ENCODE data around the gene MSS51.

Gene MSS51

DNA sequence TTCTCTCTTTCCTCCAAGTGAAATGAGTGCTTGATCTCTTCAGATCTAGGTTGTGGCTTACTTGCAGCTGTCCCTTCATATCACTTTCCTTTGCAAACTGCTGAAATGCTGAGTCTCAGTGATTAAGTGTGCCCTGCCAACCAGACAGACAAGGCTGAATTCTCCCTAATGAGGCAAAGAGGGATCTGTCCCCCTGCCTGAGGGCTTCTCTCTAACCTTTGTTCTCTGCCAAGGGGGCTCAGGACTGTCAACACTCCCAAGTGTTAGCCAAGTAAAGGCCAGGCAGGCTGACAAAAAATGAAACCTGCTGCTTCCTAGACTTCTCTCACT, at the start of gene MSS51:
TSS of gene MSS51 (minus strand) at position 24 of the 330 bp plus-strand sequence. CDS start 5,277 bp downstream, outside the sequence.
- DNase-seq (ENCODE audit: low read depth in 2 of 3, low spot score in 2 of 3) = no peak

DNA sequence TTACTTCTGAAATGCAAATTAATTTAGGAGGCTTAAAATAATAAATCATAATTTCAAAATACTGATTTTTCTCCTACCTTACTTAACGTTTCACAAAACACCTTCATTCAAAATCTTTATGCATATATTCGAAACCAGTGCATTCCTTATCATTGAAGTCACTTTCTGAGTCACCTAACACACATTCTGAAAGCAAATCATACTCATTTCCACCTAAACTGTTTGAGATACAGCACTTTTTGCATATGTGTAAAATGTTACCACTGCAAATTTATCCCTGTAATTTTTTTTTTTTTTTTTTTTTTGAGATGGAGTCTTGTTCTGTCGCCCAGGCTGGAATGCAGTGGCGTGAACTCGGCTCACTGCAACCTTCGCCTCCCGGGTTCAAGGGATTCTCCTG, 46.8 kb upstream of the MSS51 start:
- DNase-seq (ENCODE audit: low read depth in 2 of 3, low spot score in 2 of 3) = no peak

DNA sequence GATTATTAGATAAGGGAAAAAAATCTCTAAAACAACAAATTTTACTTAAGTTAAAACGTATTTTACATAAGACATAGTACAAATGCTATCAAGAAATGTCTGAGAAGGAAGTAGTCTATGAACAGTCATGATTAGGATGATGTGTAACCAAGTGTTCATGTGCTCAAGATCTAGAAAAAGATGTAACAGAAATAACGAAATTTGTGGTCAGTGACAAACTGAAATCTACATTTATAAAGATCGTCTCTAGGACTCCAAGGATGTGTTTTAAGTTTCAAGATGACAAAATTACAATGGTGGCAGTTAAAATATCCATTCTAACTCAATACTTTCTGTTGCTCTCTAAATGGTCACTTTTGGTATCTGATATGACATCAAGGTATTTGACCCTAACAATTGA, 45.3 kb upstream of the MSS51 start:
- no peak for DNase-seq (ENCODE audit: low read depth in 2 of 3, low spot score in 2 of 3)

DNA sequence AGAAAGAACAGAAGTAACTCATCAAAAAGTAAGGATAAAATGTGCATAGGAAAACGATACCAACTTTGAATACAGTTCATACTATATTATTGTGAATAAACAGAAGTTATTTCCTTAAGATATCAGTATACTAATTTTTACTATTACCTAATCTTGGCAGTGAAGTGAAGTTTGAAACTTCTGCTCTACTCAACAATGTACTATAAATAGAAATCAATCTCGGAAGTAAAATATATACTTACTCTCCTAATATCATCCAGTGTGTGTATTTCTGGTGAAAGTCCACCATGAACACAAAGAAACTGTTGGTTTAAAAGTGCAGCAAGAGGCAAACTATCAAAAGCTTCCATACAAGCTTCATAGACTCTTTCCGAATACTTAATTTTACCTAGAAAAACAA, 37.9 kb upstream of the MSS51 start:
- no peak for DNase-seq (ENCODE audit: low read depth in 2 of 3, low spot score in 2 of 3)

DNA sequence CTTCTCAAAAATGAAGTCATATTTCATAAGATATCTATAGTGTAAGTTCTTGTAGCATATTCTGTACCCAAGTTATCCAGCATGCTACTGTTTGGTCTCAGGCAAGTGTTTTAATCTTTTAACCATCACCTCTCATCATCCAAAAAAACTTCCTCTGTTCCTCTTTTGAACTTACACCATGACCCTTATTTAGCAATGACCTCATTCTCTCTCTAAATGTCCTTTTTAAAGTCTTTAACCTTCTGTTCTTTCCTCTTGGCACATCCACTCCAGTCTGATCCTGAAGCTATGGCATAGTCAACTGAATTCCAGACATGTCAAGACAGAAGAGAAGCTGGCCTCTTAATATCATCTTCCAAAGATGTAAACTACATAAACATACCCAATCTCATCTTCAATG, 36.2 kb upstream of the MSS51 start:
- DNase-seq (ENCODE audit: low read depth in 2 of 3, low spot score in 2 of 3) = no peak

DNA sequence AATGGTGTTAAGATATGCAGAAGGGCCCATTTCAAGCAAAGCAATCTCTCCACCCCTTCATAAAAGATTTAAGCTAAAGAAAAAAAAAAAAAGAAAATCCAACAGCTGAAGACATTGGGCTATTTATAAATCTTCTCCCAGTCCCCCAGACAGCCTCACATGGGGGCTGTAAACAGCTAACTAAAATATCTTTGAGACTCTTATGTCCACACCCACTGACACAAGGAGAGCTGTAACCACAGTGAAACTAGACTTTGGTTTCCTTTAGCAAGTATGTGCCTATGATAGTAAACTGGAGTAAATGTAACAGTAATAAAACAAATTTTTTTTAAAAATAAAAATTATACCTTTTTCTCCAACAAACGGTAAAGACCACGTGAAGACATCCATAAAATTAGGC, 33.8 kb upstream of the MSS51 start:
- DNase-seq (ENCODE audit: low read depth in 2 of 3, low spot score in 2 of 3) = no peak

DNA sequence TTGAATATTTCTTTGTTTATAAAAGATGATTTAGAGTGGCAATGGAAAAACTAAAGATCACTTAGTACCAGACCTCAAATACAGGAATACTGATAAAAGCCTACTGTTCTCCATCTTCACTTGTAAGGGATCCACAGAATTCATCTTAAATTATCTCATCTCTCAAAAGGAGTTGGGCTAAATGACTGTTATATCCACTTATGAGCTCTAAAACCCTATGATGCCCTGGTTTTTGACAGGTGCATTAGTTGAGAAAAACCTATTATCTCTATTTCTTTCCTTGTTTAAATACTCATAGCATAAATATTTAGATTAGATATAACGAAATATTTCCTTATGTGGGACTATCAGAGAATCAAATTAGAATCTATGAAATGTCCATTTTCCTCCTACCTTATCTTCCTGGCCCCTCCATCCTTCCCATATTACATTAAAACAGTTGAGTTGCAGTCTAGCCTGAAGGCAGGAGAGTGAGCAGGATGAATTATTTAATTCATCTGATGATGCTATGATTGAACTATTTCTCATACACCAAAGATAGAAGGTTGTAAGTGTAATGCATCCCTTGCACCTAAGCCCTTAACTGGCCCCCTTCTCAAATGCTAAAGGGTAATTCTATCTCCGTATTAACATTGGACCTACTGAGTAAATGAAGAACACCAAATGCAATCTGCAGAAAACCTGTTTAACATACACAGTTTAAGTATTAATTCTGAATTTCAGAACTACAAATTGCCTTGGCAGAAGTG, 32.8 kb upstream of the MSS51 start:
- DNase-seq (ENCODE audit: low read depth in 2 of 3, low spot score in 2 of 3) = no peak

DNA sequence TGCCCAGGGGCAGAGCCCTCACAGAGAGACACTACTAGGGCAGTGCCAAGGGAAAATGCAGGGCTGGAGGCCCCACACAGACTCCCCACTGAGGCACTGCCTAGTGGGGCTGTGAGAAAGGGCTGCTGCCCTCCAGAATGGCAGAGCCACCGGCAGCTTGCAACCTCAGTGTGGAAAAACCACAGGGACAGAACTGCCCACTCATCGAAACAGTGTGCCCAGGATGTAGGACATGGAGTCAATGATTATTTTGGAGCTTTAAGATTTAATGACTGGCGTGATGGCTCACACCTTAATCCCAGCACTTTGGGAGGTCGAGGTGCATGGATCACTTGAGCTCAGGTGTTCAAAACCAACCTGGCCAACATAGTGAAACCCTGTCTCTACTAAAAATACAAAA, 27.5 kb upstream of the MSS51 start:
- no peak for DNase-seq (ENCODE audit: low read depth in 2 of 3, low spot score in 2 of 3)

DNA sequence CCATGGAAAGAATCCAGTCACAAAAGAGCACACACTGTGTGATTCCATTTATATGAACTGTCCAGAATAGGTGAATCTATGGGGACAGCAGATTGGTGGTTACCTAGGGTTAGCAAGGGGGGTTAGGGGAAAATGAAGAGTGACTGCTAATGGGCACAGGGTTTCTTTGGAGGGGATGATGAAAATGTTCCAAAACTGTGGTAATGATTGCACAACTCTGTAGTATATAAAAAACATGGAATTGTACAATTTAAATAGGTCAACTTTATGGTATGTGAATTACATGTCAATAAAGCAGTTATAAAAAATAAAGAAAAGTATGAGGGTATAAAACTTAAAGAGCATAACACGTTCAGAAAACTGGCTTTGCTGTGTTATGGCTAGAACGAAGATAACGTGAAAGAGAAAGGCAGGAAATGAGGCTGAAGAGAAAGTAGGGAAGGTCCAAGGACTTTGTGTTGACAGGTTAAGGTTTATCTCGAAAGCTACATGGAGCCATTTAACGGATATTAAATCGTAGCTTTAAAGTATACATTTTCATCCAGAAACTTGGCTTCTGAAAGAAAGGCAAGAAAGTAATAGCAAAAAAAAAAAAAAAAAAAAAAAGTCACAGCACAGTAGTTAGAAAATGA, 26.4 kb upstream of the MSS51 start:
- DNase-seq (ENCODE audit: low read depth in 2 of 3, low spot score in 2 of 3) = no peak

DNA sequence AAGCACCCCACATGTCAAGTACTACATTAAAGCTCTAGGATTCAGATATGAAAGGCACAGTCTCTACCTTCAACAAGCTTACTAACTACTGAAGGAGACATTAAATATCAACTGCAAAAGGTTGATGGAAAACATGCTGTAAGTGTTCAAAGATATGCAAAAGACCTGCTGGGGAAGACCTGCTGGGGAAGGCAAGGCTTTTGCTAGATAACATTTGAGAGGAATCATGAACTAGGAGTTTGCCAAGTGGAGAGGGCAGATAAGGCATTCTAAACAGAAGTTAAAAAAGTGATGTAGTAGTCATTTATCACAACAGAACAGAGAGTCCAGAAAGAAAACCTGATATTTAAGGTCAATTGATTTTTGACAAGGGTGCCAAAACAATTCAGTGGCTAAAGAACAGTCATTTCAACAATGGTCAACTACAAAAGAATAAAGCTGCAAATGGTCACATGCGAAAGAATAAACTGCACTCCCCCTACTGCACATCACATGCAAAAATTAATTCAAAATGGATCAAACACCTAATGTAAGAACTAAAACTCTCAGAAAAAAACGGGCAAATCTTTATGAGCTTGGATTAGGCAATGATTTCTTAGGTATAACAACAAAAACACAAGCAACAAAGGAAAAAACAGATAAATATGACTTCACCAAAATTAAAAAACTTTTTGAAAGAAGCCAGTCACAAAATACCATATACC, 23.0 kb upstream of the MSS51 start:
- no peak for DNase-seq (ENCODE audit: low read depth in 2 of 3, low spot score in 2 of 3)

DNA sequence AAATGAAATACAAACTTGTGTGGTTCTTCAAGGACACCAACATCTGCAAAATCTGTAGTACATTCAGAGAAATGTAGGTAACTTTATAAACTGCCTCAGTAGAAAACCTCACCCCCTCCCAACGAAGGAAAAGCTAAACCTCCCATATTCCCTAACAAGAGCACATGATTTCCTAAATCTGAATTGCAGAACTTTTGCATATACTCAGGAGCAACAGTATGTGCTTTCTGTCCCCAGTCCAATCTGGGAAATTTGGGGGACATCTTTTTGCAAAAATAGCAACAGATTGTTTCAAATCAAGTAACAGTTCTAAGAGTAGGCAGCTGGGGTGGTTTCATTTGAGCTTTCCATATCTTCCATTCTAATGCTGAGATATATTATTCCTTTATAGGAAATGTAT, 15.8 kb upstream of the MSS51 start:
- no peak for DNase-seq (ENCODE audit: low read depth in 2 of 3, low spot score in 2 of 3)

DNA sequence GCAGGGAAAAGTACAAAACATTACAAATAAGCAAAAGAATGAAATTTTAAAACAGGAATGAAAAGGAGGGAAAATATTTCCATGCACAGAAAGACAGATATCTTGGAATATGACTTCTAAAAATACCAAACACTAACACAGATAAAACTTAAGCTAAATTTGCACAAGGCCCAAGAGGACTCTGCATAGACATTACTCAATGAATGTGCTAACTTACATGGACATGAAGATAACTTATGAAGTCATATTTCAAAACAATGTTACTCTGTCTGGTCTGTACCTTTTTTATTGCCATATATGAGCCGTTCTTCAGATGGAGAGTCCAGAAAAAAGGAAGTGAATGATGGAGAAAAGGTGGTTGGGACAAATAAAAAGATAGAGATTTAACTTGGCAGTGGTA, 15.0 kb upstream of the MSS51 start:
- no peak for DNase-seq (ENCODE audit: low read depth in 2 of 3, low spot score in 2 of 3)

DNA sequence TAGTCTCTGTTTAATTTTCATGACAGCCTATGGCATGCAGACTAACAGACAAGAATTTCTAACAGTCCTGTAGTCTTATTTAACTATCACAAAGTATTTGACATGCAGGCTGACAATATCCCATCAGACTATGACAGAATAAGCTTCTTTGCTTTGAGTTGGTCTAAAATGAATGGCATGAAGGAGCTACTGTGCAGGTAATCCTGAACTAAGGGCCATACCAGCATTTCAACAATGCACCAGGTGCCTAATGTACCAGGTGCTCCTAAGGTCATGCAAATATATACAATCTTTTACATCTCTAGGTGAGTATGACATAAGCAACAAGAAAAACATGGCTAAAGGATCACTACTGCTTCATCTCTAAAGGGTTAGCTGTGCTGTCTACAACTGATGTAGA, 13.6 kb upstream of the MSS51 start:
- DNase-seq (ENCODE audit: low read depth in 2 of 3, low spot score in 2 of 3) = no peak

DNA sequence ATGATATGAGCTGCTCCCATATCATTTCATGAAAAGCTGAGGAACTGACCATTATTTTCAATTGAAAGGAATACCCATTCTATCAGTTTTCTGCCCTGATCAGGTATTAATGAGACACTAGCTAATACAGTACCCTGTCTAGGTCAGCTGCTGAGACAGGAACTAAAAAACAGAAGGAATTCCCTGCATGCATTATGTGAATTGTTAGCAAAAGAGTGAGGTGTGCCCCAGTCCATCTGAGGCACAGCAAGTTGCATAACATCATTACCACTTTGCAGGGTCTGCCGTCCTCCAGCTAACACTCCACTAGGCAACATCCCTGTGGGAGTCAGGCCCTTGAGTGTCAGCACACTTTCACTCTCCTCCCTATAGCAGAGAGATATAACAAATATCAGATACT, 11.1 kb upstream of the MSS51 start:
- DNase-seq (ENCODE audit: low read depth in 2 of 3, low spot score in 2 of 3) = no peak

DNA sequence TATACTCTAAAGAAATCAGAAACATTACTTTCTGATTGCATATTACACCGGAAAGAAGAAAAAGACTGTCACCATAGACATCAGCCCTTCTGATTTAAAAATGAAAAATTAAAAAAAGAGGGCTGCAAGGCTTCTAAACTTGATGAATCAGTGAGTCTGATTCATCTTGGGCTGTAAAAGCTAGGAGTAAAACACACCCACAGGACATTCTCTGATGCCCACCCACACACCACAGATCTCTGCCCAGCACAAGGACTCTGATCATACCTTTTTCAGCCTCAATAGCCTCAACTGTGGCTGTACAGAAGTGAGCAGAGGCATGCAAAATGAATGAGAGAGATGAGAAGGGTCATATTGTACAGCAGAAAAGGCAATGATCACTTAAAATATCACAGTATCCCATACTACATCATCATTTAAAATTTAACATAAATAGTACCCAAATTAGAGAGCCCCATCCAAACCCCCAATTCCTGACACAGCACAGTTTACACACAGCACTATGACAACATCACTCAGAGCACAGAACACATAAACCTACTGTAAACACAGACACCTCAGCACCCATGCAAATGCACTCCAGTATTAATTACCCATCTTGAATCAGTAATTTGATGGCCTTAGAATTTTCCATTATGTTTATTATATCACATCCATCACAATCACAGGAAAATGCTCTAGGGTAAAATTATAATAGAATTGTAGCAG, 6.4 kb upstream of the MSS51 start:
- DNase-seq (ENCODE audit: low read depth in 2 of 3, low spot score in 2 of 3) = no peak

DNA sequence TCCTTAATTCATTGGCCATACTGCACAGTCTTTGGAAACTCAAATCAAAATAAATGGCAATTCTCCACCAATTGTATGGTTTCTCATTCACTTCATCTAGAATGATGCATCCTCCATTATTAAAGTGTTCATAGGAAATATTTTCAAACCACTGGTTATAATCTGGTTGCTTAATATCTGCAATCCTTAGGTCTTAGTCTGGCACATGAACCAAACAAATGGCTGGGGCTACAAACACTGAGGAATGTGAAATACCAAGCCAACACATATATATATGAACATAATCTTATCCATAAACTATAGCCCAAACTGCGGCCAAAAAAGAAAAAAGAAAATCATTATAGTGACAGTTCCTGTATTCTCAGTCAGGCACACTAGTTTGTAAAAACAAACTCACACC, 5.7 kb upstream of the MSS51 start:
- DNase-seq (ENCODE audit: low read depth in 2 of 3, low spot score in 2 of 3) = no peak

DNA sequence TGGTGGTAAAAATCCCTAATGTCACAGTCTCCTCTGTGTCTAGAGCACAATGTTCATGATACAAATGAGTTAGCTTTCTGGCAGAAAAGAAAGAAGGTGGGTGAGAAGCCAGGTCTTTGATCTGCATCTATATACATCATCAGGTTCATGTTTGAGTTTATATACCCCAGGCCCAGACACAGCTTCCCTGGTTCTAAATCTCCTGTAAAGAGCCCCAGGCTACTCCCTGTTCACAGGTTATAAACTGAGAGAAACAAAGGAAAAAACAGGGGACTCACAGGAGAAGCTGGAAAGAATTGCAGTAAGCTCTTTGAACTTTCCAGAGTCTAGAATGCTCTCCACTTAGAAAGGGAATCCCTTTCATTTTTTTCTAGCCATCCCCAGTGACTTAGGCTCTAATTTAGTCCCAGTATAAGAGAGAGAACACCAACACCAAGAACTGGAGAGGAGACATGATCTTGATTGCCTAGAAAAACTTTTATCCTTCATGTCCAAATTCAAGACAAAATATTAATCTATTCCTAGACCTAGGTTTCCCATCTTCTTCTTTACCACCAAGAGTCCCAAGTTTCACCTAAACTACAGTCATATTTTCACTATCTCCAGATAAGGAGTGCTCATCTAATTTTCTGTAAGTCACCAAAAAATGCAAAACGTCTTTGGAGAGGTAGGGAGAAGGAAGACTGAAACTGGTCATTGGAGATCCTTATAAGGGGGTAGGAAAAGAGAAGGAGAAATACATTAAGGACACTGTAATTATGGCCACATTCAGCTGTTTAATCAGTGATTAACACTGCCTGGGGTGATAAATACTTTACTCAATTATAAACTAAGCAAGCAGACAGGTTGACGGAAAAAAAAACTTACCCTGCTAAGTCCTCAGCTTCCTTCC, 469 bp downstream of the MSS51 start:
- DNase-seq (ENCODE audit: low read depth in 2 of 3, low spot score in 2 of 3) = no peak

DNA sequence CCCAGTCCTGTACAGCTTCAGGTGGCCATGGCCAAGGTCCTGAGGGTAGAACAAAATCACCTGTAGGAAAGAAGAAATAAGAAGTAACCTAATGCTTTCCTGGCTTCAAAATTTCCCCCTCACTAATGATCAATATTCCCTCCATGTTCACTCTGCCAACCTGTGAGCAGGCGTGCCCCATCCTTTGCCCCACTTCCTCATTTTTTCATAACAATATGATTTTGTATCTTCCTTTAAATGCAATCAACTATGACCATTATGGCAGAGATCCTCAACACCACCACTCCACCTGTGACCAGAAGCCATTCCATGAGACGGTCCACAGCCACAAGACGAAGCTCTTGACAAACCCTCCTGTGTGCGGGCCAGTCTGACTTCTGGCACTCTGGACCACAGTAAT, 7.0 kb downstream of the MSS51 start:
- DNase-seq (ENCODE audit: low read depth in 2 of 3, low spot score in 2 of 3) = no peak

DNA sequence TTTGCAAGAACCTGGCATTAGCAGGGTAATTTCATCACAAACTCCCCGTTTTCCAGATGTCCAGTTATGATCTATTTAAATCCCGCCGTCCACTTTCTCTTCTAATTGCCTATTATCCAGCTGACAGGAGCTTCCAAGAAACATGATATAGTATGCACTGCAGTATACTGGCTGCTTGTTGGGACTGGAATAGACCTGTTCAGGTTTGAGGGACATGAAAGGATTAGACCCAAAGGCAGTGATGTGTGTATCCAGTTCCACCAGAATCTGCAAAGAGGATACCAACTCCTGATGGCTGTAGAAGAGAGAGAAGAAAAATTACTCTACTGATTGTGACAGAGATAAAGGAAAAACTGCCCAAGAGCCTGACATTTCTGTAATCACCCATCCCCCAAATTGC, 8.9 kb downstream of the MSS51 start:
- no peak for DNase-seq (ENCODE audit: low read depth in 2 of 3, low spot score in 2 of 3)

DNA sequence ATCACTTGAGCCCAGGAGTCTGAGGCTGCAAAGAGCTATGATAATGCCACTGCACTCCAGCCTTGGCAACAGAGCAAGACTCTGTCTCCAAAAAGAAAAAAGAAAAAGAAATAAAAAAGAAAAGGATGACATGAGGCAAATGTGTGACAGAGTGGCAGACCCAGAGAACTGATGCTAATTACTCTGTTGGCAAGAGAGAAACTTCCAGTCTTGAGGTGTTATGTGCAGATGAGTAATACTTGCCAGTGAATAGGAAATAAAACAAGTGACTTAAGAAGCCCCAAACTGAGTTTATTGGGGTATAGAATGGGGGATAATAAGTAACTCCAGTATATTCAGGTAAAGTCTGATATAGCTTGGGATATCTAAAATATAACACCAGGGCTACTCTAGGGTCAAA, 10.1 kb downstream of the MSS51 start:
- DNase-seq (ENCODE audit: low read depth in 2 of 3, low spot score in 2 of 3) = no peak

DNA sequence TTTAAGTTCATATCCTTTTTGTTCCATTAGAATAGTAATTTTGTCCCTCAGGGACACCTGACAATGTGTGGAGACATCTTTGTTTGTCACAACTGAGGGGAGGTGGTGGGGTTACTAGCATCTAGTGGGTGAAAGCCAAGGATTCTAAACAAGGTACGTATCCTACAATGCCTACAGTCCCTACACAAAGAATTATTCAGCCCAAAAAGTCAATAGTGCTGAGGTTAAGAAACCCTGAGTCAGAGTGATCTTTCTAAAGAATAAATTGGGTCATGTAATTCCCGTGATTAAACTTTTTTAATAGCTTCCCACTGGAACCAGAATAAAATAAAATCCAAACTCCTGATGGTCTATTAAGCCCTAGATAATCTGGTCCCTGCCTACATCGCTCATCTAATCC, 16.8 kb downstream of the MSS51 start:
- DNase-seq (ENCODE audit: low read depth in 2 of 3, low spot score in 2 of 3) = no peak
